NT2/D1 (cell line): ENCODE measurements around the gene ZBTB45.

Experiments used
- DNase-seq: peaks from one replicate; pipeline ENCODE4 v3.0.0-alpha.2; 2011; ENCODE audit warnings: low read depth, low spot score
- H3K27me3 ChIP-seq: 2 replicates; pipeline ENCODE4 v1.6.0; 2011; ENCODE audit warnings: mild to moderate bottlenecking; ENCODE audit not compliant: insufficient read length, insufficient read depth
- H3K36me3 ChIP-seq: 2 replicates; pipeline ENCODE4 v1.6.1; 2011; ENCODE audit warnings: mild to moderate bottlenecking, low read length, mixed read lengths; ENCODE audit not compliant: insufficient read depth, insufficient read length
- H3K4me1 ChIP-seq: 2 replicates; pipeline ENCODE4 v1.5.1; 2011; ENCODE audit not compliant: insufficient read depth, insufficient read length
- H3K4me3 ChIP-seq: 2 replicates; pipeline ENCODE4 v1.5.1; 2011; ENCODE audit warnings: low read depth; ENCODE audit not compliant: insufficient read length
- H3K9ac ChIP-seq: 2 replicates; pipeline ENCODE4 v1.6.0; 2011; ENCODE audit warnings: low read depth; ENCODE audit not compliant: insufficient read length
- H3K9me3 ChIP-seq: 2 replicates; pipeline ENCODE4 v1.5.1; 2011; ENCODE audit warnings: mild to moderate bottlenecking, low read length; ENCODE audit not compliant: insufficient read depth
- SUZ12 ChIP-seq: IDR thresholded peaks from 2 replicates; pipeline ENCODE4 v1.6.1; 2011; ENCODE audit not compliant: insufficient read length, insufficient read depth; ENCODE audit errors: extremely low read depth
- YY1 ChIP-seq: IDR thresholded peaks from 2 replicates; pipeline ENCODE4 v1.6.1; 2011; ENCODE audit not compliant: insufficient read length, insufficient read depth
- ZNF274 ChIP-seq: IDR thresholded peaks from 2 replicates; pipeline ENCODE4 v1.6.1; 2011; ENCODE audit warnings: mild to moderate bottlenecking, low read depth, low read length

Gene ZBTB45

GRCh38 chr19:58469241-58470013, 50.2 kb downstream of the ZBTB45 start:
- H3K4me1 ChIP-seq: peaks cover 2% of the 10 kb centered on the region
- no peak for TF ChIP-seq ZNF274
- no peak for TF ChIP-seq YY1
- no peak for TF ChIP-seq SUZ12
- no peaks in the 10 kb centered on the region for H3K9me3 ChIP-seq
- peaks cover 34% of the 10 kb centered on the region for H3K36me3 ChIP-seq
- DNase-seq: no peak
- H3K9ac ChIP-seq: no peak overlapping the region
- no peak overlapping the region for H3K4me3 ChIP-seq
- H3K27me3 ChIP-seq: peaks cover 13% of the 10 kb centered on the region

- Histone ChIP-seq H3K27me3 (peaks cover 13% of the 10 kb centered on the region), H3K9ac (no peak overlapping the region), H3K4me3 (no peak overlapping the region), H3K4me1 (peaks cover 2% of the 10 kb centered on the region), H3K36me3 (peaks cover 28% of the 10 kb centered on the region), H3K9me3 (no peaks in the 10 kb centered on the region)
- no peak for DNase-seq
- TF ChIP-seq SUZ12 (no peak), YY1 (no peak), ZNF274 (no peak)
These were observed 51.3 kb downstream of the ZBTB45 start for GRCh38 chr19:58468216-58468839.

- DNase-seq: peak; percentile 88
- Histone ChIP-seq H3K27me3 (peaks cover 13% of the 10 kb centered on the region), H3K36me3 (peaks cover 15% of the 10 kb centered on the region), H3K9me3 (no peaks in the 10 kb centered on the region), H3K4me1 (peaks cover 2% of the 10 kb centered on the region), H3K4me3 (peak within 1 kb of the TSS; percentile 78), H3K9ac (peak within 1 kb of the TSS; percentile 81)
- no peak for TF ChIP-seq SUZ12
- TF ChIP-seq ZNF274: no peak
- no peak for TF ChIP-seq YY1
These were observed 52.6 kb downstream of the ZBTB45 start, which contains the start of gene ZNF324 for GRCh38 chr19:58466760-58467589. TSS of gene ZNF324 (plus strand) at chr19:58467080. CDS start at chr19:58469186, 2,106 bp downstream.

GRCh38 chr19:58466089-58466759, 53.4 kb downstream of the ZBTB45 start:
- DNase-seq: no peak
- Histone ChIP-seq H3K4me1 (peaks cover 2% of the 10 kb centered on the region), H3K9ac (peak overlapping the region; percentile 80), H3K36me3 (peaks cover 9% of the 10 kb centered on the region), H3K9me3 (no peaks in the 10 kb centered on the region), H3K4me3 (peak overlapping the region; percentile 78), H3K27me3 (peaks cover 13% of the 10 kb centered on the region)
- no peak for TF ChIP-seq YY1
- TF ChIP-seq SUZ12: no peak
- no peak for TF ChIP-seq ZNF274
